H1 (cell line): ENCODE measurements around the gene UBQLN4. TPM values are rescaled to one million over a fixed set of nuclear protein-coding genes. Genes with fewer than 3 reads are reported as not detected.

ENCODE experiments used
- CTCF ChIA-PET: fragments of 300-600 bp; sonication (Branson Sonifier 250); formaldehyde crosslinking; loops from one replicate; lab custom pipeline; 2021; ENCODE audit not compliant: partially characterized antibody; lab: Charles Lee
- POLR2A ChIA-PET: fragments of 300-600 bp; sonication (Branson Sonifier 250); formaldehyde crosslinking; loops from one replicate; lab custom pipeline; 2021; ENCODE audit warnings: inconsistent platforms; ENCODE audit not compliant: partially characterized antibody; lab: Charles Lee
- DNase-seq, 2 experiments: peaks; one replicate each; pipeline versions ENCODE4 v3.0.0 to v3.0.0-alpha.2; 2010 to 2022; ENCODE audit warnings: low spot score in 2 of 2, low read depth in 1 of 2, mixed read lengths in 1 of 2
- FAIRE-seq: peaks from 2 replicates; lab custom pipeline; 2011; peaks lifted over from hg19 to GRCh38; lab: Jason Lieb, UNC
- H2AFZ ChIP-seq: 2 replicates; pipeline ENCODE4 v1.8.1; 2012; ENCODE audit warnings: low read length, inconsistent platforms
- H2AK5ac ChIP-seq: 2 replicates; pipeline ENCODE4 v1.6.1; 2013; ENCODE audit warnings: low read depth, low read length
- H2BK120ac ChIP-seq: replicated peaks from 2 replicates; pipeline ENCODE3; 2013; ENCODE audit warnings: low read depth, low read length, inconsistent platforms
- H2BK12ac ChIP-seq: 2 replicates; pipeline ENCODE4 v1.6.1; 2013; ENCODE audit warnings: low read depth, low read length
- H2BK15ac ChIP-seq: 2 replicates; pipeline ENCODE4 v1.6.1; 2013; ENCODE audit warnings: low read length
- H2BK20ac ChIP-seq: 2 replicates; pipeline ENCODE4 v1.6.1; 2013; ENCODE audit warnings: low read length
- H2BK5ac ChIP-seq: 2 replicates; pipeline ENCODE4 v1.6.1; 2013; ENCODE audit warnings: low read depth, low read length
- H3K14ac ChIP-seq: 2 replicates; pipeline ENCODE4 v1.6.1; 2013; ENCODE audit warnings: inconsistent platforms; ENCODE audit not compliant: insufficient read length
- H3K18ac ChIP-seq: 2 replicates; pipeline ENCODE4 v1.6.1; 2013; ENCODE audit warnings: low read length; ENCODE audit errors: extremely low read depth
- H3K23ac ChIP-seq: 2 replicates; pipeline ENCODE4 v1.6.1; 2013; ENCODE audit warnings: inconsistent platforms; ENCODE audit not compliant: insufficient read length
- H3K23me2 ChIP-seq: 2 replicates; pipeline ENCODE4 v1.6.1; 2013; ENCODE audit warnings: low read depth, low read length
- H3K27ac ChIP-seq: 2 replicates; pipeline ENCODE4 v1.6.1; 2011; ENCODE audit warnings: low read depth, low read length, inconsistent platforms
- H3K27me3 ChIP-seq, 4 experiments: replicated peaks in 1 of 4; 1 replicate in 1 of 4; 2 replicates in 3 of 4; pipeline versions ENCODE4 v1.6.1 to v1.8.1; 2011 to 2013; ENCODE audit warnings: low read length in 3 of 4, mild to moderate bottlenecking in 3 of 4, inconsistent platforms in 2 of 4, mixed read lengths in 2 of 4, moderate library complexity in 1 of 4; ENCODE audit not compliant: control insufficient read depth in 3 of 4, insufficient read depth in 3 of 4; ENCODE audit errors: extremely low read depth in 1 of 4
- H3K36me3 ChIP-seq, 4 experiments: 2 replicates each; pipeline versions ENCODE4 v1.6.1 to v1.8.1; 2011 to 2013; ENCODE audit warnings: mild to moderate bottlenecking in 4 of 4, low read length in 3 of 4, moderate library complexity in 2 of 4, control low read depth in 1 of 4, inconsistent platforms in 1 of 4; ENCODE audit not compliant: insufficient read depth in 4 of 4, control insufficient read depth in 2 of 4
- H3K4ac ChIP-seq: replicated peaks from 2 replicates; pipeline ENCODE3; 2013; ENCODE audit warnings: low read length, low read depth, mixed read lengths, inconsistent platforms; ENCODE audit not compliant: insufficient read length
- H3K4me1 ChIP-seq, 4 experiments: replicated peaks in 1 of 4; 1 replicate in 1 of 4; 2 replicates in 3 of 4; pipeline versions ENCODE4 v1.6.1 to v1.8.1; 2011 to 2013; ENCODE audit warnings: low read length in 3 of 4, inconsistent platforms in 2 of 4, mixed read lengths in 1 of 4; ENCODE audit not compliant: insufficient read depth in 4 of 4, control insufficient read depth in 3 of 4
- H3K4me2 ChIP-seq, 2 experiments: 2 replicates each; pipeline versions ENCODE4 v1.6.1 to v1.8.1; 2011 to 2013; ENCODE audit warnings: low read depth in 2 of 2, low read length in 2 of 2, control low read depth in 1 of 2, inconsistent platforms in 1 of 2, mild to moderate bottlenecking in 1 of 2; ENCODE audit not compliant: insufficient read depth in 1 of 2
- H3K4me3 ChIP-seq, 4 experiments: fragments of 200-600, 300-600 bp in 1 of 4; sonication (generic), shearing (Covaris generic), sonication (Bioruptor Twin) in 1 of 4; 2 replicates each; pipeline versions ENCODE4 v1.5.1 to v1.8.1; 2011 to 2016; ENCODE audit warnings: low read length in 4 of 4, low read depth in 3 of 4, control low read depth in 2 of 4, inconsistent platforms in 2 of 4, mild to moderate bottlenecking in 2 of 4, mixed read lengths in 1 of 4, moderate library complexity in 1 of 4; ENCODE audit not compliant: insufficient read depth in 2 of 4; ENCODE audit errors: extremely low read depth in 1 of 4
- H3K56ac ChIP-seq: replicated peaks from 2 replicates; pipeline ENCODE3; 2013; ENCODE audit warnings: low read depth, mild to moderate bottlenecking, mixed read lengths, low read length, inconsistent platforms; ENCODE audit not compliant: insufficient read length
- H3K79me1 ChIP-seq: 2 replicates; pipeline ENCODE4 v1.6.1; 2013; ENCODE audit warnings: low read depth, low read length, control low read depth
- H3K79me2 ChIP-seq, 2 experiments: 2 replicates each; pipeline versions ENCODE4 v1.6.1 to v1.8.1; 2012 to 2013; ENCODE audit warnings: low read length in 2 of 2, mild to moderate bottlenecking in 2 of 2, inconsistent platforms in 1 of 2; ENCODE audit not compliant: insufficient read depth in 2 of 2, control insufficient read depth in 1 of 2
- H3K9ac ChIP-seq, 4 experiments: replicated peaks in 1 of 4; 1 replicate in 1 of 4; 2 replicates in 3 of 4; pipeline versions ENCODE4 v1.6.1 to v1.8.1; 2011 to 2013; ENCODE audit warnings: low read depth in 3 of 4, low read length in 3 of 4, control low read depth in 2 of 4, mild to moderate bottlenecking in 2 of 4, moderate library complexity in 2 of 4, inconsistent platforms in 1 of 4; ENCODE audit errors: extremely low read depth in 1 of 4
- H3K9me3 ChIP-seq, 2 experiments: 2 replicates each; pipeline versions ENCODE4 v1.6.1 to v1.8.1; 2012 to 2013; ENCODE audit warnings: mild to moderate bottlenecking in 2 of 2, moderate library complexity in 2 of 2, control low read depth in 1 of 2, inconsistent platforms in 1 of 2, low read depth in 1 of 2, low read length in 1 of 2, mixed read lengths in 1 of 2; ENCODE audit not compliant: insufficient read depth in 2 of 2
- H4K20me1 ChIP-seq, 2 experiments: replicated peaks in 1 of 2; 2 replicates each; pipeline versions ENCODE3 to v1.8.1; 2011 to 2013; ENCODE audit warnings: inconsistent platforms in 2 of 2, low read length in 2 of 2, mild to moderate bottlenecking in 1 of 2; ENCODE audit not compliant: insufficient read depth in 2 of 2, control insufficient read depth in 1 of 2
- H4K5ac ChIP-seq: 2 replicates; pipeline ENCODE4 v1.6.1; 2013; ENCODE audit warnings: low read length, low read depth, mixed read lengths, inconsistent platforms; ENCODE audit not compliant: insufficient read length
- H4K8ac ChIP-seq: 2 replicates; pipeline ENCODE4 v1.8.0; 2013; ENCODE audit warnings: mild to moderate bottlenecking, moderate library complexity, low read length, inconsistent platforms; ENCODE audit not compliant: insufficient read depth; ENCODE audit errors: extremely low read depth
- H4K91ac ChIP-seq: replicated peaks from 2 replicates; pipeline ENCODE3; 2013; ENCODE audit warnings: low read length, mixed read lengths, inconsistent platforms; ENCODE audit not compliant: insufficient read length
- ATF2 ChIP-seq: IDR thresholded peaks from 2 replicates; pipeline ENCODE4 v1.6.1; 2012; ENCODE audit warnings: low read length, inconsistent platforms
- E2F6 ChIP-seq: IDR thresholded peaks from 2 replicates; pipeline ENCODE4 v1.6.1; 2012; ENCODE audit warnings: inconsistent platforms
- KDM1A ChIP-seq: fragments of 200-600, 300-600 bp; sonication (generic); IDR thresholded peaks from 2 replicates; pipeline ENCODE4 v1.7.1; 2016; ENCODE audit warnings: mild to moderate bottlenecking, low read length, borderline replicate concordance
- KDM4A ChIP-seq: IDR thresholded peaks from one replicate; pipeline ENCODE4 v1.7.1; 2012; ENCODE audit warnings: low read depth, mild to moderate bottlenecking, moderate library complexity, low read length, inconsistent platforms; ENCODE audit not compliant: severe bottlenecking
- KDM5A ChIP-seq: fragments of 200-600 bp; IDR thresholded peaks from 2 replicates; pipeline ENCODE4 v1.7.1; 2012; ENCODE audit warnings: mild to moderate bottlenecking, low read length, inconsistent platforms, mixed read lengths
- RBBP5 ChIP-seq: IDR thresholded peaks from 2 replicates; pipeline ENCODE4 v1.7.1; 2012; ENCODE audit warnings: low read depth, mild to moderate bottlenecking, inconsistent platforms, low read length, moderate library complexity, borderline replicate concordance
- RNF2 ChIP-seq: fragments of 200-900, 300-1000 bp; sonication (generic); IDR thresholded peaks from 2 replicates; pipeline ENCODE4 v1.7.1; 2016; ENCODE audit warnings: borderline replicate concordance, low read depth, mild to moderate bottlenecking, antibody characterized with exemption, low read length; ENCODE audit not compliant: poor library complexity, severe bottlenecking; ENCODE audit errors: missing control alignments
- TAF7 ChIP-seq: optimal IDR thresholded peaks from 2 replicates; pipeline ENCODE3; 2011; ENCODE audit warnings: low read depth, mild to moderate bottlenecking, inconsistent platforms, low read length, moderate library complexity, borderline replicate concordance
- TCF12 ChIP-seq: IDR thresholded peaks from 2 replicates; pipeline ENCODE4 v1.6.1; 2011; ENCODE audit warnings: low read depth, mild to moderate bottlenecking, low read length
- ZNF274 ChIP-seq: IDR thresholded peaks from 2 replicates; pipeline ENCODE4 v1.7.0; 2012; ENCODE audit warnings: low read length, borderline replicate concordance; ENCODE audit errors: extremely low read depth
- WGBS, 2 experiments: shearing (Covaris generic) in 1 of 2; methylation state at CpG; one replicate each; pipeline versions ENCODE4 v1.1.6 to v1.1.7; 2013 to 2015; ENCODE audit warnings: low lambda C conversion rate in 2 of 2, mixed read lengths in 2 of 2, inconsistent platforms in 1 of 2, low coverage in 1 of 2, missing lambda C conversion rate in 1 of 2; ENCODE audit not compliant: insufficient replicate concordance in 2 of 2, insufficient coverage in 1 of 2, insufficient read length in 1 of 2; ENCODE audit errors: extremely low coverage in 1 of 2, missing lambda C conversion rate in 1 of 2; 5-methylcytosine and 5-hydroxymethylcytosine counted together
- polyA plus RNA-seq, 7 experiments: library from polyadenylated mRNA; depleted of rRNA in 3 of 7; stranded (reverse) in 5 of 7; unstranded in 2 of 7; fragments of >200 nt in 5 of 7; fragments of 200-250 nt in 2 of 7; gene quantifications; 1 replicate in 5 of 7; 2 replicates in 1 of 7; 4 replicates in 1 of 7; pipeline versions ENCODE4 v1.2.1 to v1.2.3, GENCODE V29; 2011 to 2013; ENCODE audit warnings: missing spikeins in 2 of 7, mixed read lengths in 2 of 7
- total RNA-seq: library from RNA; stranded (reverse); fragmentation: NEBNext Ultra II Directional; extraction: Animal tissue kit (Norgen Biotek cat#: 25700); gene quantifications from 2 replicates; pipeline ENCODE4 v1.2.1, GENCODE V29; 2021

Gene UBQLN4
- total and polyA plus RNA-seq, 2 of the 8 experiments (the other 6 are each of a cell fraction or from before 2014, with no cell fraction given): 37.7 to 52.0 TPM

GRCh38 chr1:156019946-156020292 is 33.7 kb downstream of the UBQLN4 start:
- H3K14ac ChIP-seq: no peak overlapping the region
- POLR2A ChIA-PET: interaction anchor here (1.2 to 2.9 kb wide), 5 partner anchors 11 to 47 kb away, joined by 3 to 10 read pairs (median 8); partner anchors contain the start of genes RAB25 and UBQLN4
- TF ChIP-seq TCF12 (no peak), ZNF274 (no peak), ATF2 (no peak), RBBP5 (no peak), E2F6 (no peak), KDM5A (no peak), KDM4A (no peak), TAF7 (no peak), KDM1A (no peak), RNF2 (no peak)
- H2BK120ac ChIP-seq: no peak overlapping the region
- peak overlapping the region; percentile 92 to 97 (median 94) for H3K4me3 ChIP-seq
- H2BK12ac ChIP-seq: no peak overlapping the region
- no peak for FAIRE-seq
- 0 out of 2 replicates have a peak, but pooled peaks cover 5% of the 10 kb centered on the region for H3K79me1 ChIP-seq
- peak overlapping the region in 3 of 4 experiments; percentile 61 to 76 (median 63); a peak in 4 of 7 replicates for H3K9ac ChIP-seq
- H2BK15ac ChIP-seq: no peak overlapping the region
- no peak overlapping the region for H4K91ac ChIP-seq
- H2AK5ac ChIP-seq: no peak overlapping the region
- no peak overlapping the region for H4K8ac ChIP-seq
- H4K20me1 ChIP-seq: peaks cover 0 to 2% of the 10 kb centered on the region in 2 experiments
- CTCF ChIA-PET: interaction anchor here (0.9 to 8.9 kb wide), 10 partner anchors 9 to 111 kb away, joined by 3 to 77 read pairs (median 6); partner anchors contain the start of genes ARHGEF2 and UBQLN4
- peaks cover 0 to 3% (median under 1%) of the 10 kb centered on the region in 4 experiments; a peak in 3 of 7 replicates for H3K4me1 ChIP-seq
- H3K27me3 ChIP-seq: peaks cover 0 to 4% (median under 1%) of the 10 kb centered on the region in 4 experiments; a peak in 1 of 7 replicates
- no peaks in the 10 kb centered on the region for H3K9me3 ChIP-seq
- no peak overlapping the region for H2BK5ac ChIP-seq
- H3K36me3 ChIP-seq: peaks cover 3 to 27% (median 16%) of the 10 kb centered on the region in 4 experiments; a peak in 6 of 8 replicates
- no peak overlapping the region for H4K5ac ChIP-seq
- peaks cover 5 to 15% of the 10 kb centered on the region in 2 experiments for H3K79me2 ChIP-seq
- peaks cover 5% of the 10 kb centered on the region; the same call in 1 of the 2 replicates for H3K23me2 ChIP-seq
- no peak for DNase-seq
- no peak overlapping the region for H2AFZ ChIP-seq
- 81% methylated on average over 8 of the region's 8 CpGs; no CpG with 5 or more reads in 1 of the 2 experiments for WGBS, 2 experiments
- H2BK20ac ChIP-seq: no peak overlapping the region
- H3K23ac ChIP-seq: no peak overlapping the region
- no peak overlapping the region for H3K4ac ChIP-seq
- no peak overlapping the region for H3K56ac ChIP-seq
- no peak overlapping the region for H3K27ac ChIP-seq
- peak overlapping the region; percentile 99 for H3K4me2 ChIP-seq
- H3K18ac ChIP-seq: no peak overlapping the region
